ENCODE data around the gene NDUFB2. TPM values are rescaled to one million over a fixed set of nuclear protein-coding genes. Genes with fewer than 3 reads are reported as not detected.

Gene NDUFB2
- 100 to 1,000 TPM; 165 to 166 TPM for total RNA-seq

GRCh38 chr7:140696680-140697446, at the start of gene NDUFB2:
TSS of gene NDUFB2 (plus strand) at chr7:140696708. CDS start at chr7:140696745, 37 bp downstream.

GRCh38 chr7:140672382-140673062, 24.0 kb upstream of the NDUFB2 start, which contains the start of gene ADCK2:
TSS of gene ADCK2 (plus strand) at chr7:140672945. CDS start at chr7:140673331, 386 bp downstream.

Other genes starting within 250 kb of the NDUFB2 start
- 100 to 1,000 TPM; 103 to 107 TPM for gene MKRN1, start 217.2 kb upstream of the NDUFB2 start, total RNA-seq
- gene DENND2A, start 55.9 kb upstream of the NDUFB2 start, total RNA-seq: not detected
- gene ADCK2, start 23.8 kb upstream of the NDUFB2 start, total RNA-seq: 10 to 100 TPM; 18.5 to 20.0 TPM
- gene BRAF, start 228.2 kb downstream of the NDUFB2 start, total RNA-seq: 10 to 100 TPM; 28.6 to 28.8 TPM